GM23248 (cell line): ENCODE results near the gene PTPRN2.

Experiments used
- EZH2 ChIP-seq: fragments of 200-600 bp; sonication (generic); IDR thresholded peaks from 2 replicates; pipeline ENCODE4 v1.6.1; 2018; ENCODE audit warnings: antibody characterized with exemption, mild to moderate bottlenecking; ENCODE audit not compliant: insufficient read depth, poor library complexity, severe bottlenecking
- EZH2phosphoT487 ChIP-seq: fragments of 200-600 bp; sonication (generic); IDR thresholded peaks from 2 replicates; pipeline ENCODE4 v1.6.1; 2018; ENCODE audit warnings: antibody characterized with exemption, moderate library complexity, mild to moderate bottlenecking, low read depth; ENCODE audit not compliant: insufficient read depth

DNA sequence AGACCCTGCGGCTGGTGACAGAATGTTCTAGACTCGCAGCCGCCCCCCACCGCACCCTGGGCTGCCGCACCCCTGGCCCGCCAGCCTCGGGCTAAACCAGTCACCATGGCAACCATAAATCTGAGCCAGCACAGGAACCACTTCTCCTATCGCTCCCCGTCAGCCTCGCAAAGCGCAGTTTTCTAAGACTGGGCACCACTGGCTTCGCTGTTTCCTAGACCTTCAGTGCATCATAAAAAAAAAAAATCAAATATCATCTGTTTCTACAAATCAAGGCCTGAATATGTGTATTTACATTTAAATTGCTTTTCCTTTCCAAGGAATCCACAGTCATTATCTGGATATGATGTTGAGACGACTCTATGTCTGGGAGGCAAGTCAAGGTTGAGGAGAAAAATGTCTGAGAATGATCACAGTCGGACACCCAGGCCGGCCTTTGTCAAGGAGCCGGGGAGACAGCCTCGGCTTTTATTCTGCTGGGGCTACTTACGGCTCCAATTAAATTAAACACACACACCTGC is 99.9 kb downstream of the PTPRN2 start:
- TF ChIP-seq EZH2phosphoT487: no peak
- TF ChIP-seq EZH2: no peak
